ENCODE data around the gene PTPN14.

- TF ChIP-seq CTCF (conservative IDR thresholded peaks at IDR 0.05; ENCODE audit: low read depth in 2 of 2) (no peak), POLR2AphosphoS5 (IDR thresholded peaks at IDR 0.05; ENCODE audit: low read depth) (no peak), EZH2 (IDR thresholded peaks at IDR 0.05; ENCODE audit: low read depth, unreplicated experiment) (no peak), ZNF331 (CRISPR knock-in tag; IDR thresholded peaks at IDR 0.05; ENCODE audit: low read depth) (no peak), REST (IDR thresholded peaks at IDR 0.05; ENCODE audit: unreplicated experiment) (no peak), JUNB (IDR thresholded peaks at IDR 0.05; ENCODE audit: unreplicated experiment) (no peak), EZH2phosphoT487 (IDR thresholded peaks at IDR 0.05; ENCODE audit: unreplicated experiment) (no peak), NANOG (IDR thresholded peaks at IDR 0.05; ENCODE audit: borderline replicate concordance) (no peak), CREB1 (CRISPR knock-in tag; IDR thresholded peaks at IDR 0.05; ENCODE audit: low read depth) (no peak)
Observed at GRCh38 chr1:214389734-214390133, 161.7 kb downstream of the PTPN14 start.

All from GM23338 (cell line).